ENCODE measurements around the gene BCL2L13. TPM values are rescaled to one million over a fixed set of nuclear protein-coding genes. Genes with fewer than 3 reads are reported as not detected.
A peak's percentile ranks its signal among the peaks of the same experiment; 100 is the strongest.
"Not testable (repeated sequence)": the region's sequence is repeated elsewhere in the genome, so short reads cannot be mapped to it uniquely, and the experiment has no call there.

The BCL2L13 gene
- total RNA-seq, 6 experiments from 2014 or later: 26.2 to 44.5 (median 37.3) TPM

- H3K27ac ChIP-seq: no peak overlapping the region
- DNase-seq: no peak
- no peak for TF ChIP-seq POLR2A (IDR thresholded peaks at IDR 0.05)
- TF ChIP-seq CTCF (IDR thresholded peaks at IDR 0.05): no peak
- no peaks in the 10 kb centered on the region for H3K9me3 ChIP-seq
- intact Hi-C loops (cut with DNase I): no loop called here
- H3K4me1 ChIP-seq: peaks cover 0 to 20% (median 9%) of the 10 kb centered on the region in 4 donors
- ATAC-seq: no peak
- no peaks in the 10 kb centered on the region for H3K27me3 ChIP-seq
- WGBS (ENCODE audit: insufficient coverage, low coverage, low lambda C conversion rate, missing lambda C conversion rate): 71% methylated on average over 3 of the region's 9 CpGs
- H3K4me3 ChIP-seq: no peak overlapping the region
- no peaks in the 10 kb centered on the region for H3K36me3 ChIP-seq
Measured at GRCh38 chr22:17631076-17631565, 7.4 kb upstream of the BCL2L13 start.

DNA sequence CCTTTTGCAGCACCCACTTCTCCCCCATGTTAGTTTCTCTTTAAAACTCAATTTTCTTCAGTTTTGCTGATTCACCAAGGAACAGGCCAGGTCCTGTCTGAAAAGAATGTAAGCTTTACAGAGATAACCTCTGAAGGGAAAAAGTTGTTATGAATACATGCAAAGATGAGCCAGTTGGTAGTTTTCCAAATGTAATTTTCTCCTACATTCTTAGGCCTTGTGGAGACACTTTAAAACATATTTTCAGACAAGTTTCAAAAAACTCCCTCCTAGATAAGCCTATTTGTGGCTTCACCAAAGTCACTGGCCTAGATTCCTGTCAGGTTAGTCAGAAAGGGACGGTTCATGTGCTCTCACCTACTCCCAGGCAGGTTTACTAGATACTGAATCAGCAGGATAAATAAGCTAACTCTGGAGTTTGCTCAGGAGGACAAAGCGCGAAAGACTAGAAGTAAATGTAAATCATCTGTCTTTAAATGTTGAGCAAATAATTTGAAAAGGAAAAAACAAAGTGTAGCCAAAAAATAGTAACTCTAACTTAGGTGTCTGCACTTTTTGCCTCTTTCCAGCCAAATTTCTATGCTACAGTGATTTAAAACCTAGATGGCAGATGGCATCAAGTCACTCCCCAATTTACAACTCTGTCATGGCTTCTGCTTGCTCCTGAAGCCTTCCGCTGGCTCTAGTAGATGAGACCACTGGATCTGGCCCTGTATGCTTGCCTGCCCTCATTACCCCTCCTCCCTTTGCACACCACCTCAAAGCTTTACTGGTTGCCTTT is 5.2 kb upstream of the BCL2L13 start:
- no peaks in the 10 kb centered on the region for H3K36me3 ChIP-seq
- peak overlapping the region in 1 of 3 donors; percentile 39 for H3K27ac ChIP-seq
- 32% methylated on average over 3 of the region's 4 CpGs for WGBS (ENCODE audit: insufficient coverage, low coverage, low lambda C conversion rate, missing lambda C conversion rate)
- H3K4me1 ChIP-seq: peaks cover 0 to 9% (median 3%) of the 10 kb centered on the region in 4 donors
- no peak for DNase-seq
- no peak overlapping the region for H3K4me3 ChIP-seq
- H3K9me3 ChIP-seq: no peaks in the 10 kb centered on the region
- ATAC-seq: peak in 1 of 4 donors; percentile 58
- no peaks in the 10 kb centered on the region for H3K27me3 ChIP-seq
- intact Hi-C loops (cut with DNase I): no loop called here
- TF ChIP-seq CTCF (IDR thresholded peaks at IDR 0.05): no peak
- no peak for TF ChIP-seq POLR2A (IDR thresholded peaks at IDR 0.05)

DNA sequence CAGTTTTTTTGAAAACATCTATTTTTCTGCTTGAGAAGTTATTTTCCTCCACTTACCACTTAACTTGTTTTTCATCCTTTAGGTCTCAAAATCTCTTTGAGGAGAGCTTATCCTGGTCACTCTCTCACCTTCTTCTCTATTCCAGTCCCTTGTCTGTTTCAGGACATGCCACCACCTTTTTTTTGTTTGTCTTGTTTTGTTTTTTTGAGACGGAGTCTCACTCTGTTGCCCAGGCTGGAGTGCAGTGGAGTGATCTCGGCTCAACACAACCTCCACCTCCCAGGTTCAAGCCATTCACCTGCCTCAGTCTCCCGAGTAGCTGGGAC is 4.6 kb upstream of the BCL2L13 start:
- H3K4me3 ChIP-seq: no peak overlapping the region
- intact Hi-C loops (cut with DNase I): no loop called here
- 90% methylated on average over 2 of the region's 3 CpGs for WGBS (ENCODE audit: insufficient coverage, low coverage, low lambda C conversion rate, missing lambda C conversion rate)
- peak overlapping the region in 1 of 3 donors; percentile 39 for H3K27ac ChIP-seq
- peaks cover 0 to 9% (median 3%) of the 10 kb centered on the region in 4 donors for H3K4me1 ChIP-seq
- TF ChIP-seq POLR2A (IDR thresholded peaks at IDR 0.05): no peak
- no peak for TF ChIP-seq CTCF (IDR thresholded peaks at IDR 0.05)
- no peaks in the 10 kb centered on the region for H3K27me3 ChIP-seq
- H3K36me3 ChIP-seq: no peaks in the 10 kb centered on the region
- DNase-seq: no peak
- no peaks in the 10 kb centered on the region for H3K9me3 ChIP-seq
- ATAC-seq: no peak

- intact Hi-C loops (cut with DNase I): no loop called here
- Histone ChIP-seq H3K4me3 (no peak overlapping the region), H3K4me1 (peaks cover 0 to 8% (median 2%) of the 10 kb centered on the region in 4 donors), H3K27ac (no peak overlapping the region), H3K36me3 (no peaks in the 10 kb centered on the region), H3K27me3 (no peaks in the 10 kb centered on the region), H3K9me3 (no peaks in the 10 kb centered on the region)
- ATAC-seq (no peak), DNase-seq (no peak)
- TF ChIP-seq CTCF (IDR thresholded peaks at IDR 0.05) (no peak), POLR2A (IDR thresholded peaks at IDR 0.05) (no peak)
- WGBS (ENCODE audit: insufficient coverage, low coverage, low lambda C conversion rate, missing lambda C conversion rate): 100% methylated on average over 1 of the region's 3 CpGs
Measured at GRCh38 chr22:17634696-17635095, 3.9 kb upstream of the BCL2L13 start.

DNA sequence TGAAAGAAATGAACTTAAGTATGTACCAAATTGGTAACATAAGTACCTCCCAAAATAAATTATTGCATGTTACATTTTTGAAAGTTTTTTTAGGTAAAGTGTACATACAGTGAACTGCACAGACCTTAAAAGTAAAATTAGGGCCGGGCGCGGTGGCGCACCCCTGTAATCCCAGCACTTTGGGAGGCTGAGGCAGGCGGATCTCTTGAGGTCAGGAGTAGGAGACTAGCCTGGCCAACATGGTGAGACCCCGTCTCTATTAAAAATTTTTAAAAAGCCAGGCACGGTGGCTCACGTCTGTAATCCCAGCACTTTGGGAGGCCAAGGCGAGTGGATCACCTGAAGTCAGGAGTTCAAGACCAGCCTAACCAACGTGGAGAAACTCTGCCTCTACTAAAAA is 1.7 kb upstream of the BCL2L13 start:
- DNase-seq; H3K27ac ChIP-seq; ATAC-seq; H3K27me3 ChIP-seq; H3K4me3 ChIP-seq; H3K9me3 ChIP-seq; intact Hi-C loops (cut with DNase I); H3K36me3 ChIP-seq: not testable (repeated sequence)
- 98% methylated on average over 7 of the region's 10 CpGs for WGBS (ENCODE audit: insufficient coverage, low coverage, low lambda C conversion rate, missing lambda C conversion rate)
- peaks cover 0 to 13% (median 2%) of the 10 kb centered on the region in 4 donors for H3K4me1 ChIP-seq

Data from right lobe of liver (tissue), 6 donors.